HG03342 (cell line): ENCODE measurements around the gene RPS6KL1.

Source experiments
- ATAC-seq: cut with Tn5 transposase; IDR thresholded peaks from one replicate; pipeline ENCODE4 v1.9.1; 2021; ENCODE audit warnings: mild to moderate bottlenecking, moderate library complexity; ENCODE audit not compliant: unreplicated experiment

Gene RPS6KL1

DNA sequence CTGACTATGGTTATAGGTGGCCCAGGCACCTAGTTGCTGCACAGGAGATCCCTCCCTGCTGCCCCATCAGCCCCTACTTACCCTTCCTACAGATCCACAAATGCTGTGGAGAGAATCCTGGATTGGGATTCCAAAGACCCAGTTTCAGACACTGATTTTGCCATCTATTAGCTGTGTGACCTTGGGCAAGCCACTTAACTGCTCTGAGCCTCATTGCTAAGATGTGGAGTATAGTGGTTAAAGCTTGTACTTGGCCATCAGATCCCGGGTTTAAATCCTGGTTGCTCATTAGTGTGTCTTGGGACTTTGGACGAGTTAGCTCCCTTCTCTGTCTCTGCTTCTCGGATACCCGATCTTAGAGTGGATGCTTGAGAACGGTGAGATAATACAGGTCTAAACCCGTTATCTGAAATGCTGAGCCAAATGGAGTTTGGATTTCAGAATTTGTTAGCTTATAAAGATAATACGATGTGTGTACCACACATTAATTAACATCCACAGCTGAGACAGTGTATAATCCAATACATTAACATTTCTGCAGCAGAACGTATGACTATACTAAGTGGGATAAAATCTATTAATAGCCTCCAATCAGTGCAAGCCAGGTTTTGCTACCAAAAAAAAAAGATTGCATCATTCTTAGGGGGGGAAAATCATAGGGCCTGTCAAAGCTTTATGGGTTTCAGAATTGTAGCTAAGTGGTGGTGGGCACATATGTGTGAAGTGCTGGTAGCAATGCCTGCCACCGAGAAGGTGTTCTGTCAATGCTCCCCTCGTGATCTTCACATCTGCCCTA lies 63.1 kb downstream of the RPS6KL1 start:
- no peak for ATAC-seq

GRCh38 chr14:74858022-74858421 lies 65.0 kb downstream of the RPS6KL1 start:
- ATAC-seq: no peak

DNA sequence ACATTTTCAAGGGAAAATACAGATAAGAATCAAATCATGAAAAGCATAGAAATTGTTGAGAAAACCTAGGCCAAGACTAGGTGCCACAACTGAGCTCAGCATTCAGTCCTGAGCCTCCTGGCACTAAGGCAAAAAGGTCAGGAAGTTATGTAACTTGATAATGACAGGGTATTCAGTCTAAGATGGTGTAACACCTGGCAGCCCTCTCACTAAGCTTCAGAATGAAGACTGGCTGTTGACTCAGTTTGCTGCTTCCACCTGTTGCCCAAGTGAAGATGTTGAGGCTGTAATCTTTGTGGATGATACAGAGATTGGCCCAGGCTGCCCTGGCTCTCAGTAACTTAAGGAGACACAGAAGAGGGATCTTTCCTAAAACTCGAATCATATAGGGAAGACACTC lies 66.7 kb downstream of the RPS6KL1 start:
- no peak for ATAC-seq

DNA sequence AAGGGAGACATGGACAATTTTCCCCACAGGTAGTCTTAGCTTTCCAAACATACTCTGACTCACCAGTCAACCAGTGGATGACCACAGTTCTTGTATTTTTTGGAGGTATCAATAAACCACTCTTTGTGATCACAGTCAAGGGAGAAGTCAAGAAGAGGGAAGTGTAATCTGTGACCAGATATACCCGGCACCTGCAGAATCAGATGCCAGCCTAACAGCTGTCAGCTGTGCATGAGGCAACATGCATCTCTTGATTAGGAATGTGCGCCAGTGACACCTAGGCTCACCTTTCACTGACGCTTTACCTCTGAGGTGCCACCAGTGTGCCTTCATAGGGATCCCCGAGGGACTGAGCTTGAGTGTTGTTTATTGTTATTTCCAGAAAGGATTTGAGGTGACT lies 67.1 kb downstream of the RPS6KL1 start:
- ATAC-seq: no peak

- ATAC-seq: no peak
Measured at GRCh38 chr14:74855021-74855420, 68.0 kb downstream of the RPS6KL1 start.
